Measurements from ENCODE around the gene PPP1R10. TPM values are rescaled to one million over a fixed set of nuclear protein-coding genes. Genes with fewer than 3 reads are reported as not detected.
A peak's percentile ranks its signal among the peaks of the same experiment; 100 is the strongest.

Gene PPP1R10
- total RNA-seq = 36.0 and 55.4 TPM in 2 replicates

DNA sequence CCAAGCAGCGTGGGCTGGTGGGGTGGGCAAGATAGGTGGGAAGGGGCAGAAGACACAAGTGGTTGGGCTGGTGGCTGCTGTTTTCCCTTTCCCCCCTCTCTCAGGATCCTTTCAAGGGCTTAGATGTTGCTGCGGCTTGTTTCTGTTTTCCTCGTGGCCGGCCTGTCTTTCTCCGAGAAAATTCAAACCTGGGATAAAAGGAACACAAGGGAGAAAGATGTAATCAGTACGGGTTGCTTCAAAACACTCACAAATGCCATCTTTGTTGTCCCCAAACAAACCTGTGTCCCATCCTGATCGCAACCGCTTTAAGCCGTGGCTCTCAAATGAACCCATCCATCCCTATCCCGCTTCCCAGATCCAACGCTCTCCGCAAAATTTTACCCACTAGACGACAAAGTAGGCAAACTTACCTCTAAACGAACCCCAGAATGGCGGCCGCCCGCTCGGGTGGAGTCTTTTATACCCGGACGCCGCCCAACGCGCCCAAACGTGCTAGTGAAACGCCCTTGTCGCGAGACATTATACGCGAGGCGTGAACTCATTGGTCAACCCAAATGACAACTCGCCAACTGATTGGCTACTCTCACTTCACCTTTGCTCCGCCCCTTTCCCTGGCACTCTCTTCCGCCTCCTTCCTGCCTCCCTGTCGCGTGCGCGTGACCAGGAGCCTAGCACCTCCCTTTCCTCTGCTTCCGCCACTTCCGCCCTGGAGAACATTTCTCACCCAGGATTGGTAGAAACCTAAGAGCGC lies at the start of gene PPP1R10:
Gene PPP1R10, minus strand, starts transcription at position 433 of the 754 bp plus-strand sequence. CDS start 7,299 bp downstream, outside the sequence.

DNA sequence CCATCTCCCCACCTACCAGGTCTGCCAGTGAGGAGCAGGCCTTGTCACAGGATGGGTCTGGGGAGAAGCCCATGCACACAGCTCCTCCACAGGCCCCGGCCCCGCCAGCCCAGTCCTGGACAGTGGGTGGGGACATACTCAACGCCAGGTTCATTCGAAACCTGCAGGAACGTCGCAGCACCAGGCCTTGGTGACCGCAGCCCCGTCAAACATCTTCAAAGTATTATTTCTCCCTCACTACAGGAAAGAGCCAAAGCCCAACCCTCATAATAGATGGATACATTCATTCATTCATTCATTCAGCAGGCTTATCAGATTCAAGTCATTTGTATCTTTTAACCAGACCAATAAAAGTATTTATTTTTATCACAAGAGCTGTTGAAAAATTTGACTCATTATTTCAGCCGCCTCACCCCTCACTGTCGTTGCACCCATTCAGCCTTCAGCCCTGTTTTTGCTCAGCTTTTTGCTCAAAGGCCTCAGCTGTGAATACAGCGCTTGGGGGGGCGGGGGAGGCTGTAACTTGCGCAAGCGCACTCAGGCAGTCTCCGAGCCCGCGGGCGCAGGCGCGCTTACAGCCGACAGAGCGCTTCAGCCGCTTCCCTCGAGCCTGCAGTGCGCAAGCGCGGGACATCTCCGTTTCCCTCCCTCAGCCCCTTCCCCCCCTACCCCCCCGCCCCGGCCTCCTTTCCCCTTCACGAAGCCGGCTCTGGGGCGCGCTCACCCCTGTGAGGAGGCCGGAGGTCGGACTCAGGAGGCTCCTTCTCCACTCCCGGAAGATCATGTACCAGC lies 29.6 kb upstream of the PPP1R10 start, which contains the start of gene C6orf136:
Gene C6orf136, plus strand, starts transcription at position 684 of the 792 bp plus-strand sequence. Its CDS starts 99 bp downstream, at position 783.

GRCh38 chr6:30626484-30627366 lies 9.7 kb upstream of the PPP1R10 start, which contains the start of gene ATAT1:
ATAT1 (plus strand) TSS chr6:30626874.

GRCh38 chr6:30617565-30618269 lies 674 bp upstream of the PPP1R10 start, which contains the start of gene MRPS18B:
MRPS18B (plus strand) TSS chr6:30617840; CDS start chr6:30617866, 26 bp downstream.

DNA sequence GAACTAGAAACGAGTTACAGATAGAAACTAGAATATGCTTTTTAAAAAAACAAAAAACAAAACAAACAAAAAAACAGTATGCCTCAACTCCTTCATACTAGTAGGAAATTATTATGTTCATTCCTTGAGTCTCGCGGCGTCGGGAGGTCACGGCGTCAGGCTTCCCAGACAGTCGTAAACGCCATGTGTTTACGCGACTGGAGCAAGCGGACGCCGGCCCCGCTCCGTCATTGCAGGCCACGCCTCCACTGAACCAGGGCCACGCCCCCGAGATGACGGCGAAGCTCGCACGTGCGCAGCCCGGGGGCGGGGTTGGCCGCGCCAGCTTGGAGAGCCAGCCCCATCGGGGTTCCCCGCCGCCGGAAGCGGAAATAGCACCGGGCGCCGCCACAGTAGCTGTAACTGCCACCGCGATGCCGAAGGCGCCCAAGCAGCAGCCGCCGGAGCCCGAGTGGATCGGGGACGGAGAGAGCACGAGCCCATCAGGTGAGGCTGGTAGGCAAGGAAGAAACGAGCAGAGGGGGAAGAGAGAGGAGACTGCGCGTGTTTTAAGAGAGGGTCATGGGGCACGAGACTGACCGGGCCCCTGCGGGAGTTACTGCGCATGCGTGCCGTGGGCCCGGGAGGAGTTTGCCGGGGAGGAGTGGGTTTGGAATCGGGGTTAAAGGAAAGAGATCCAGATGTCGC lies 45.8 kb downstream of the PPP1R10 start, which contains the start of gene ABCF1:
Gene ABCF1, plus strand, starts transcription at position 368 of the 687 bp plus-strand sequence. Its CDS starts 46 bp downstream, at position 414.

DNA sequence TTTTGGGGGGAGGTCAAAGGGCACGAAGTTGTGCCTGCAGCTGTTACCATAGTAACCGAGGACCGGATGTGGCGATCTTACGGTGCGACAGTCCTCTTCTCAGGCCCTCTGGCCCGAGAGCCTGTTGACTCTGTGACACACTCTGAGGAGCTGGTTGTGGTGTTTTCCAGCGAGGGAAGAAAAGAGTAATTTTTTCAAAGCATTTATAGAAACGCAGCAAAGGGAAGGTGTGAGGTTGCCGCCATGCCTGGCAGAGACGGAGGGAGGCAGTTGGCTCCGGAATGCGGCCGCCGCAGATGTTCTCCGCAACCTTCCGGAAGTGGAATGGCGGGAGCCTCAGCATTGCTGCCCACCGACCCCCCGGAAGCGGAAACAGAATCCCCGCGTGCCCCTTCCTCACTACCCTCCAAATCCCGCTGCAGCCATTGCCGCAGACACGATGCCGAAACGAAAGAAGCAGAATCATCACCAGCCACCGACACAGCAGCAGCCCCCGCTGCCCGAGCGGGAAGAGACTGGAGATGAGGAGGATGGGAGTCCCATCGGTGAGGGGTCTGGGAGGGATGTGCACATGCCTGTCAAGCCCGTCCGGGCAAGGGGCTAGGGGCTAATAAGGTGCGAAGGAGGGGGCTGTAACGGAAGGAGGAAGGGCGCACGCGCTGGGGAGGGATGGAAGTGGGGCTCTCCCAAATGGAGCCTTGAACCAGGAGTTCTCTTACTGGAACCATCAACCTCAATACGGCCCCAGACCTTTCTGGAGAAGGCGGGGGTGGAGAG lies 59.9 kb downstream of the PPP1R10 start, which contains the start of gene PRR3:
Gene PRR3, plus strand, starts transcription at position 390 of the 777 bp plus-strand sequence. Its CDS starts 50 bp downstream, at position 440.

GRCh38 chr6:30556066-30556905 lies 60.8 kb downstream of the PPP1R10 start, which contains the start of gene GNL1:
GNL1 (minus strand) TSS chr6:30556489; CDS start chr6:30556203, 286 bp downstream.

Small RNA genes lying within 50 kb of the gene (small RNA-seq; reads per million reads assigned to genes)
- gene MIR877 = 2.5 reads per million, percentile 83 among the genes with 10 or more reads in this experiment

Other genes starting within 250 kb of the PPP1R10 start
- 104 and 261 TPM in 2 replicates for gene HLA-E, start 127.7 kb downstream of the PPP1R10 start, total RNA-seq
- gene GNL1, start 60.8 kb downstream of the PPP1R10 start, total RNA-seq = 59.3 and 84.8 TPM in 2 replicates
- gene PRR3, start 59.9 kb downstream of the PPP1R10 start, total RNA-seq = 6.1 and 10.6 TPM in 2 replicates
- 45.9 and 46.0 TPM in 2 replicates for gene ABCF1, start 45.8 kb downstream of the PPP1R10 start, total RNA-seq
- gene MRPS18B, start 597 bp upstream of the PPP1R10 start, total RNA-seq = 70.3 and 74.9 TPM in 2 replicates
- 6.7 and 11.8 TPM in 2 replicates for gene ATAT1, start 9.6 kb upstream of the PPP1R10 start, total RNA-seq
- 3.1 and 4.3 TPM in 2 replicates for gene C6orf136, start 29.9 kb upstream of the PPP1R10 start, total RNA-seq
- 28.3 and 30.8 TPM in 2 replicates for gene DHX16, start 55.8 kb upstream of the PPP1R10 start, total RNA-seq
- gene PPP1R18, start 69.4 kb upstream of the PPP1R10 start, total RNA-seq = 31.4 and 43.8 TPM in 2 replicates
- 9.0 and 9.2 TPM in 2 replicates for gene NRM, start 73.7 kb upstream of the PPP1R10 start, total RNA-seq
- 6.7 and 7.9 TPM in 2 replicates for gene MDC1, start 100.0 kb upstream of the PPP1R10 start, total RNA-seq
- gene TUBB, start 103.1 kb upstream of the PPP1R10 start, total RNA-seq = 423 and 1,233 TPM in 2 replicates
- gene FLOT1, start 125.4 kb upstream of the PPP1R10 start, total RNA-seq = 56.4 and 87.2 TPM in 2 replicates
- 46.3 and 236 TPM in 2 replicates for gene IER3, start 127.3 kb upstream of the PPP1R10 start, total RNA-seq